GM23338 (cell line): ENCODE measurements around the gene VWA2. TPM values are rescaled to one million over a fixed set of nuclear protein-coding genes. Genes with fewer than 3 reads are reported as not detected.

Source experiments
- ATAC-seq: fragments of 200-7000 bp; cut with Tn5 transposase; 3 replicates; pipeline ENCODE4 v1.9.1; 2020
- DNase-seq: peaks from one replicate; pipeline ENCODE4 v3.0.0-alpha.2; 2015; ENCODE audit warnings: low spot score
- H2AFZ ChIP-seq: fragments of 200-600 bp; sonication (generic); 2 replicates; pipeline ENCODE4 v1.8.0; 2016; ENCODE audit warnings: antibody characterized with exemption, mild to moderate bottlenecking, moderate library complexity
- H3F3A ChIP-seq: fragments of 200-600 bp; sonication (generic); replicated peaks from 2 replicates; pipeline ENCODE4 v1.8.0; 2017; ENCODE audit warnings: antibody characterized with exemption, mixed run types, low read depth
- H3K27ac ChIP-seq: fragments of 200-600 bp; sonication (generic); 2 replicates; pipeline ENCODE4 v1.6.1; 2016; ENCODE audit warnings: low read depth
- H3K27me3 ChIP-seq: fragments of 200-600 bp; sonication (generic); 2 replicates; pipeline ENCODE4 v1.8.0; 2016; ENCODE audit warnings: mild to moderate bottlenecking, mixed run types, moderate library complexity; ENCODE audit not compliant: insufficient read depth
- H3K36me3 ChIP-seq: fragments of 200-600 bp; sonication (generic); 2 replicates; pipeline ENCODE4 v1.8.0; 2016; ENCODE audit warnings: mild to moderate bottlenecking; ENCODE audit not compliant: insufficient read depth
- H3K4me1 ChIP-seq: fragments of 200-600 bp; sonication (generic); 2 replicates; pipeline ENCODE4 v1.8.0; 2016; ENCODE audit warnings: mild to moderate bottlenecking, moderate library complexity; ENCODE audit not compliant: insufficient read depth
- H3K4me2 ChIP-seq: fragments of 200-600 bp; sonication (generic); 2 replicates; pipeline ENCODE4 v1.7.1; 2017; ENCODE audit warnings: mixed run types
- H3K4me3 ChIP-seq: fragments of 200-600 bp; sonication (generic); 2 replicates; pipeline ENCODE4 v1.6.1; 2016; ENCODE audit warnings: mixed run types
- H3K79me2 ChIP-seq: fragments of 200-600 bp; sonication (generic); replicated peaks from 2 replicates; pipeline ENCODE4 v1.8.0; 2017; ENCODE audit warnings: mild to moderate bottlenecking; ENCODE audit not compliant: insufficient read depth
- H3K9me2 ChIP-seq: fragments of 200-600 bp; sonication (generic); 2 replicates; pipeline ENCODE4 v1.8.0; 2017; ENCODE audit not compliant: insufficient read depth
- H4K20me1 ChIP-seq: fragments of 200-600 bp; sonication (generic); replicated peaks from 2 replicates; pipeline ENCODE4 v1.8.0; 2017; ENCODE audit warnings: mild to moderate bottlenecking; ENCODE audit not compliant: insufficient read depth
- H3K27ac Mint-ChIP-seq: 2 replicates; pipeline ENCODE4 v1.8.0; 2020; ENCODE audit warnings: inconsistent platforms, mild to moderate bottlenecking, moderate library complexity, mixed read lengths
- H3K27me3 Mint-ChIP-seq: 3 replicates; pipeline ENCODE4 v1.8.0; 2022; ENCODE audit warnings: low read depth, mild to moderate bottlenecking, moderate library complexity, mixed read lengths, inconsistent platforms; ENCODE audit not compliant: insufficient read depth, poor library complexity
- H3K36me3 Mint-ChIP-seq: 3 replicates; pipeline ENCODE4 v1.8.0; 2021; ENCODE audit warnings: low read depth, mild to moderate bottlenecking, inconsistent platforms, moderate library complexity, mixed read lengths
- H3K4me1 Mint-ChIP-seq: 3 replicates; pipeline ENCODE4 v1.8.0; 2020; ENCODE audit warnings: mild to moderate bottlenecking, inconsistent platforms, mixed read lengths
- H3K4me3 Mint-ChIP-seq: 3 replicates; pipeline ENCODE4 v1.8.0; 2021; ENCODE audit warnings: moderate library complexity, mild to moderate bottlenecking, inconsistent platforms, mixed read lengths
- H3K9me3 Mint-ChIP-seq: 3 replicates; pipeline ENCODE4 v1.8.0; 2020; ENCODE audit warnings: moderate library complexity, mild to moderate bottlenecking, inconsistent platforms, mixed read lengths
- CREB1 ChIP-seq: fragments of 250-450 bp; sonication (Bioruptor Pico); IDR thresholded peaks from 2 replicates; pipeline ENCODE4 v1.5.0; 2020; ENCODE audit warnings: low read depth, mild to moderate bottlenecking, moderate library complexity
- EZH2 ChIP-seq: fragments of 200-600 bp; sonication (generic); IDR thresholded peaks from one replicate; pipeline ENCODE4 v1.8.0; 2017; ENCODE audit warnings: antibody characterized with exemption, mild to moderate bottlenecking, low read depth; ENCODE audit not compliant: unreplicated experiment
- EZH2phosphoT487 ChIP-seq: fragments of 200-600 bp; sonication (generic); IDR thresholded peaks from one replicate; pipeline ENCODE4 v1.8.1; 2018; ENCODE audit warnings: antibody characterized with exemption; ENCODE audit not compliant: unreplicated experiment
- JUNB ChIP-seq: IDR thresholded peaks from one replicate; pipeline ENCODE4 v1.6.1; 2016; ENCODE audit warnings: antibody characterized with exemption; ENCODE audit not compliant: unreplicated experiment
- NANOG ChIP-seq: IDR thresholded peaks from 2 replicates; pipeline ENCODE4 v1.6.1; 2016; ENCODE audit warnings: antibody characterized with exemption, borderline replicate concordance
- POLR2AphosphoS5 ChIP-seq: IDR thresholded peaks from 2 replicates; pipeline ENCODE4 v1.6.1; 2016; ENCODE audit warnings: antibody characterized with exemption, low read depth
- REST ChIP-seq: IDR thresholded peaks from one replicate; pipeline ENCODE4 v1.6.1; 2018; ENCODE audit warnings: antibody characterized with exemption; ENCODE audit not compliant: unreplicated experiment
- STAT1 ChIP-seq: IDR thresholded peaks from one replicate; pipeline ENCODE4 v1.6.1; 2016; ENCODE audit warnings: antibody characterized with exemption; ENCODE audit not compliant: unreplicated experiment
- ZNF114 ChIP-seq: fragments of 250-450 bp; sonication (Bioruptor Pico); IDR thresholded peaks from 2 replicates; pipeline ENCODE4 v1.5.0; 2020; ENCODE audit warnings: mild to moderate bottlenecking, moderate library complexity
- ZNF331 ChIP-seq: fragments of 250-450 bp; sonication (Bioruptor Pico); IDR thresholded peaks from 2 replicates; pipeline ENCODE4 v1.5.0; 2020; ENCODE audit warnings: low read depth, mild to moderate bottlenecking, moderate library complexity
- polyA plus RNA-seq: library from polyadenylated mRNA; unstranded; fragments of >200 nt; fragmentation: Nextera tagmentation; extraction: Ambion mirVana; gene quantifications from 2 replicates; pipeline ENCODE4 v1.2.1, GENCODE V29; 2016
- total RNA-seq: library from RNA; depleted of rRNA; stranded (reverse); fragments of >200 nt; shearing (Covaris generic); gene quantifications from 2 replicates; pipeline ENCODE4 v1.2.3, GENCODE V29; 2014
- TF ChIP-seq, protein P1 (sequence below): IDR thresholded peaks from 2 replicates; pipeline ENCODE4 v1.6.1; 2016; ENCODE audit warnings: antibody characterized with exemption

Gene VWA2
- total and polyA plus RNA-seq, 2 experiments from 2014 or later: 0.48 to 3.7 TPM

DNA sequence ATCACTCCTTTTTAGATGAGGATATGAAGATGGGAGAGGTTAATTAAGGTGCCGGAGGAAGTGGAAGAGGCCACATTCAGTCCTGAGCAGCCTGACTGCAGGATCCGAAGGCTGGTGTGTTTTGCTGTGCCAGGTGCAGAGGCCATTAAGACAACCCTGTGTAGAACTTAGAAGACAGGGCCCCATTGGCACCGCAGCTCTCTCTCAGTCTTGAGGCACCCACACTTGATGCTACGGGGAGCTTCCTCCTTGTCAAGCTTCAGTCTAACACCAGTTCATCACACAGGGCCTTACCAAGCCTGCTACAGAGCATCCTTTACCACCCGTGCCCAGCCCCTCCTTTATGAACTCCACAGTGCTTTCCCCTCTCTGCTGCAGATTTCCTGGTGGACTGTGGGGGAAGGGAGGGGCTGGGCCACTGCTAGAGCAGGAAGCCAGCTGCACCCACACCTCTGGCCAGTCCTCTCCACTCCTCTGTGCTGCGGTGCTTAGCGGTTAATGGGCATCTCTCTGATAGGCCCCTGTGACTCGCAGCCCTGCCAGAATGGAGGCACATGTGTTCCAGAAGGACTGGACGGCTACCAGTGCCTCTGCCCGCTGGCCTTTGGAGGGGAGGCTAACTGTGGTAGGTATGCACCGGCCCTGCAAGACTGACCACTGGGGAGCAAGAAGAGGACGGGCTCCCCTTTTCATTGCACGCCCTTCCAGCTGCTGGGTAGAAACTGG lies 45.5 kb downstream of the VWA2 start (continued):
- TF ChIP-seq CREB1 (CRISPR knock-in tag) (no peak), ZNF114 (CRISPR knock-in tag) (no peak), EZH2phosphoT487 (no peak), JUNB (no peak), EZH2 (no peak), STAT1 (no peak), ZNF331 (CRISPR knock-in tag) (no peak)
- TF ChIP-seq, protein P1, sequence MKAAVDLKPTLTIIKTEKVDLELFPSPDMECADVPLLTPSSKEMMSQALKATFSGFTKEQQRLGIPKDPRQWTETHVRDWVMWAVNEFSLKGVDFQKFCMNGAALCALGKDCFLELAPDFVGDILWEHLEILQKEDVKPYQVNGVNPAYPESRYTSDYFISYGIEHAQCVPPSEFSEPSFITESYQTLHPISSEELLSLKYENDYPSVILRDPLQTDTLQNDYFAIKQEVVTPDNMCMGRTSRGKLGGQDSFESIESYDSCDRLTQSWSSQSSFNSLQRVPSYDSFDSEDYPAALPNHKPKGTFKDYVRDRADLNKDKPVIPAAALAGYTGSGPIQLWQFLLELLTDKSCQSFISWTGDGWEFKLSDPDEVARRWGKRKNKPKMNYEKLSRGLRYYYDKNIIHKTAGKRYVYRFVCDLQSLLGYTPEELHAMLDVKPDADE: no peak

DNA sequence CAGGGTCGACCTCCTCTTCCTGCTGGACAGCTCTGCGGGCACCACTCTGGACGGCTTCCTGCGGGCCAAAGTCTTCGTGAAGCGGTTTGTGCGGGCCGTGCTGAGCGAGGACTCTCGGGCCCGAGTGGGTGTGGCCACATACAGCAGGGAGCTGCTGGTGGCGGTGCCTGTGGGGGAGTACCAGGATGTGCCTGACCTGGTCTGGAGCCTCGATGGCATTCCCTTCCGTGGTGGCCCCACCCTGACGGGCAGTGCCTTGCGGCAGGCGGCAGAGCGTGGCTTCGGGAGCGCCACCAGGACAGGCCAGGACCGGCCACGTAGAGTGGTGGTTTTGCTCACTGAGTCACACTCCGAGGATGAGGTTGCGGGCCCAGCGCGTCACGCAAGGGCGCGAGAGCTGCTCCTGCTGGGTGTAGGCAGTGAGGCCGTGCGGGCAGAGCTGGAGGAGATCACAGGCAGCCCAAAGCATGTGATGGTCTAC lies 46.9 kb downstream of the VWA2 start:
- H3K4me1 ChIP-seq: no peaks in the 10 kb centered on the region
- H4K20me1 ChIP-seq: no peaks in the 10 kb centered on the region
- no peak overlapping the region for H3K4me2 ChIP-seq
- no peak for TF ChIP-seq JUNB
- no peak for TF ChIP-seq NANOG
- no peak for TF ChIP-seq REST
- TF ChIP-seq POLR2AphosphoS5: no peak
- Mint-ChIP-seq H3K4me3 (no peak overlapping the region), H3K27me3 (peaks cover 4% of the 10 kb centered on the region), H3K36me3 (no peaks in the 10 kb centered on the region), H3K9me3 (no peaks in the 10 kb centered on the region), H3K27ac (no peak overlapping the region), H3K4me1 (no peaks in the 10 kb centered on the region)
- no peak overlapping the region for H2AFZ ChIP-seq
- H3K27me3 ChIP-seq: no peaks in the 10 kb centered on the region
- no peaks in the 10 kb centered on the region for H3K79me2 ChIP-seq
- no peak overlapping the region for H3K4me3 ChIP-seq
- no peaks in the 10 kb centered on the region for H3K36me3 ChIP-seq
- DNase-seq: peak; percentile 45
- ATAC-seq: peak; percentile 75
- H3K9me2 ChIP-seq: no peaks in the 10 kb centered on the region
- no peak overlapping the region for H3K27ac ChIP-seq
- no peaks in the 10 kb centered on the region for H3F3A ChIP-seq
